Mesenchymal stem cell (in vitro differentiated cells and primary cell): Measurements from ENCODE around the gene RELL2. TPM values are rescaled to one million over a fixed set of nuclear protein-coding genes. Genes with fewer than 3 reads are reported as not detected.

Experiments used
- DNase-seq: peaks from one replicate; pipeline ENCODE4 v3.0.0-alpha.2; 2013
- H2AFZ ChIP-seq: one replicate; pipeline ENCODE4 v1.6.1; 2013; ENCODE audit warnings: low read depth, mild to moderate bottlenecking, control low read depth, inconsistent platforms, low read length, moderate library complexity
- H2AK5ac ChIP-seq: 2 replicates; pipeline ENCODE4 v1.6.1; 2013; ENCODE audit warnings: low read length, moderate library complexity, mild to moderate bottlenecking, inconsistent platforms; ENCODE audit not compliant: severe bottlenecking
- H2BK120ac ChIP-seq: one replicate; pipeline ENCODE4 v1.6.1; 2013; ENCODE audit warnings: low read depth, mild to moderate bottlenecking, inconsistent platforms, low read length, moderate library complexity
- H2BK12ac ChIP-seq, 2 experiments: one replicate each; pipeline ENCODE4 v1.6.1; 2013; ENCODE audit warnings: inconsistent platforms in 2 of 2, low read length in 2 of 2, mild to moderate bottlenecking in 2 of 2, moderate library complexity in 2 of 2, control low read depth in 1 of 2
- H2BK15ac ChIP-seq: one replicate; pipeline ENCODE4 v1.6.1; 2013; ENCODE audit warnings: mild to moderate bottlenecking, low read depth, inconsistent platforms; ENCODE audit not compliant: poor library complexity, severe bottlenecking
- H2BK5ac ChIP-seq: 2 replicates; pipeline ENCODE4 v1.6.1; 2013; ENCODE audit warnings: low read depth, mild to moderate bottlenecking, low read length, control low read depth, inconsistent platforms; ENCODE audit not compliant: poor library complexity, severe bottlenecking
- H3K14ac ChIP-seq, 2 experiments: one replicate each; pipeline ENCODE4 v1.6.1; 2013; ENCODE audit warnings: inconsistent platforms in 2 of 2, low read length in 2 of 2, control low read depth in 1 of 2, mild to moderate bottlenecking in 1 of 2, moderate library complexity in 1 of 2
- H3K18ac ChIP-seq, 2 experiments: one replicate each; pipeline ENCODE4 v1.6.1; 2013; ENCODE audit warnings: inconsistent platforms in 2 of 2, low read length in 2 of 2, control low read depth in 1 of 2, low read depth in 1 of 2, mild to moderate bottlenecking in 1 of 2
- H3K23ac ChIP-seq, 2 experiments: one replicate each; pipeline ENCODE4 v1.6.1; 2013; ENCODE audit warnings: inconsistent platforms in 2 of 2, low read length in 2 of 2, mild to moderate bottlenecking in 2 of 2, moderate library complexity in 2 of 2, control low read depth in 1 of 2
- H3K27ac ChIP-seq: 2 replicates; pipeline ENCODE4 v1.5.1; 2013; ENCODE audit warnings: mild to moderate bottlenecking, moderate library complexity, low read length, control low read depth, inconsistent platforms; ENCODE audit not compliant: poor library complexity, severe bottlenecking
- H3K27me3 ChIP-seq, 2 experiments: 2 replicates each; pipeline versions ENCODE4 v1.6.1 to v1.7.0; 2013; ENCODE audit warnings: low read length in 2 of 2, mild to moderate bottlenecking in 2 of 2, moderate library complexity in 2 of 2, control low read depth in 1 of 2, inconsistent platforms in 1 of 2; ENCODE audit not compliant: control insufficient read depth in 1 of 2, insufficient read depth in 1 of 2
- H3K36me3 ChIP-seq, 2 experiments: 2 replicates each; pipeline versions ENCODE4 v1.6.1 to v1.7.0; 2013; ENCODE audit warnings: low read length in 2 of 2, control low read depth in 1 of 2, inconsistent platforms in 1 of 2, low read depth in 1 of 2, mild to moderate bottlenecking in 1 of 2; ENCODE audit not compliant: insufficient read depth in 2 of 2, control insufficient read depth in 1 of 2
- H3K4ac ChIP-seq, 2 experiments: one replicate each; pipeline ENCODE4 v1.6.1; 2013; ENCODE audit warnings: inconsistent platforms in 2 of 2, low read length in 2 of 2, mild to moderate bottlenecking in 2 of 2, moderate library complexity in 2 of 2, control low read depth in 1 of 2, low read depth in 1 of 2
- H3K4me1 ChIP-seq: 2 replicates; pipeline ENCODE4 v1.6.1; 2013; ENCODE audit warnings: low read depth, low read length, control low read depth; ENCODE audit not compliant: control insufficient read depth, insufficient read depth
- H3K4me2 ChIP-seq: 2 replicates; pipeline ENCODE4 v1.6.1; 2013; ENCODE audit warnings: low read length, mild to moderate bottlenecking, inconsistent platforms; ENCODE audit not compliant: poor library complexity, severe bottlenecking
- H3K4me3 ChIP-seq, 2 experiments: 2 replicates each; pipeline versions ENCODE4 v1.5.1 to v1.7.0; 2013; ENCODE audit warnings: low read length in 2 of 2, mild to moderate bottlenecking in 2 of 2, control low read depth in 1 of 2, low read depth in 1 of 2; ENCODE audit not compliant: insufficient read depth in 1 of 2
- H3K79me1 ChIP-seq: replicated peaks from 2 replicates; pipeline ENCODE4 v1.6.1; 2013; ENCODE audit warnings: mild to moderate bottlenecking, control low read depth, low read length, inconsistent platforms; ENCODE audit not compliant: poor library complexity, severe bottlenecking
- H3K9ac ChIP-seq: 2 replicates; pipeline ENCODE4 v1.7.0; 2013; ENCODE audit warnings: mild to moderate bottlenecking, low read length, moderate library complexity
- H3K9me3 ChIP-seq: 2 replicates; pipeline ENCODE4 v1.7.0; 2013; ENCODE audit warnings: mild to moderate bottlenecking, low read length; ENCODE audit not compliant: control insufficient read depth
- H4K8ac ChIP-seq: one replicate; pipeline ENCODE4 v1.6.1; 2013; ENCODE audit warnings: inconsistent platforms, mild to moderate bottlenecking, low read length, moderate library complexity
- H4K91ac ChIP-seq: one replicate; pipeline ENCODE4 v1.6.1; 2013; ENCODE audit warnings: mild to moderate bottlenecking, low read length, inconsistent platforms
- WGBS: methylation state at CpG from one replicate; pipeline ENCODE4 v1.1.7; 2013; ENCODE audit warnings: mixed read lengths; 5-methylcytosine and 5-hydroxymethylcytosine counted together
- small RNA-seq: library from polyadenylated mRNA; stranded (forward); fragments of <200 nt; extraction: miRNeasy Mini kit (QIAGEN cat#:217004); gene quantifications from one replicate; pipeline ENCODE3, GENCODE V24; 2013; ENCODE audit warnings: low read depth

Gene RELL2

DNA sequence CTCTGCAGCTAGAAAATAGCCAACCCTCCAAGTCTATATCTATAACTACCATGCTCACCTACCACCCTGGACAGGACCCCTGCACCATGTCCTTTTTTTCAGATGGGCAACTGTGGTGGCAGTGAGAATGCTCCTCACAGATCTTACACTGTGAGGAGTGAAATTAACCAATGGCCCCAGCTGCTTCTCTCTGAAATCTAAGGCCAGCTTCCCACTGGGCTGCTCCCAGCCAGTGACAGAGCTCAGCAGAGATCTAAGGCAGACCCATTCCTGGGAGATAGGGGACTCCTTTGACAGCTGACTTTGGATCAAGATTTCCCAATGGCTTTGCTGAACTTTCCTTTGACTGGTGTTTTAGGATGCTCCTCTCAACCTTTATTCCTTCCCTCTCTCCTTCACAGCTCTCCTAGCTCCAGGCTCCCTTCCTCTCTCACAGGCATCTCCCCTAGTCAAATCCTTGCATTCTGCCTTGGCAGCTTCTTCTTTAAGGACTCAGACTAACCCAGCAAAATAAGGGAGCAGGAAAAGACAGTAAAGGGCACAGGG, 46.9 kb downstream of the RELL2 start:
- Histone ChIP-seq H3K27ac (no peak overlapping the region), H2BK120ac (no peak overlapping the region), H2AFZ (no peak overlapping the region), H2BK15ac (no peak overlapping the region), H3K4ac (no peak overlapping the region), H2BK12ac (no peak overlapping the region), H4K8ac (no peak overlapping the region), H3K36me3 (peaks cover 7 to 12% of the 10 kb centered on the region in 2 experiments), H2BK5ac (no peak overlapping the region), H3K27me3 (peaks cover 0 to 3% of the 10 kb centered on the region in 2 experiments), H2AK5ac (no peak overlapping the region), H3K14ac (no peak overlapping the region), H3K23ac (no peak overlapping the region), H3K4me2 (no peak overlapping the region), H3K79me1 (peaks cover 14% of the 10 kb centered on the region), H3K4me3 (no peak overlapping the region), H3K4me1 (peaks cover 31% of the 10 kb centered on the region), H3K9me3 (no peaks in the 10 kb centered on the region), H4K91ac (no peak overlapping the region), H3K18ac (no peak overlapping the region), H3K9ac (no peak overlapping the region)
- peak; percentile 22 for DNase-seq

DNA sequence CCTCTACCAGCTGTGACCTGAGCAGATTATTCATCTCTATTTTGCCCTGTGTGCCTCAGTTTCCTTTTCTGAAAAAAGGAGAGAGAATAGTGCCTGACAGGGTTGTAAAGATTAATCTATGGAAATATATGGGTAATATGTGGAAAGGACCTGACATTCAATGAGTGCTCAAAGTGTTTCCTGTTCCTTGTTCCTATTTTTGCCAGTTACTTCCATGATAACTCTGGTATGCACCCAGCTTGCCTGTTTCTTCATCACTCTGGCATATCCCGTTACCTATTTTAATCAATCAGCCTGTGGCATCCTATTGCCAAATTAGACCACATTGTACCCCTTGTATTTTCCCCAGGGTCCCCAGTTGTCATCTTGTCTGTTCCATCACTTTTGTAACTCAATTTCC, 48.8 kb downstream of the RELL2 start:
- Histone ChIP-seq H3K27ac (no peak overlapping the region), H4K91ac (no peak overlapping the region), H3K4ac (no peak overlapping the region), H3K14ac (no peak overlapping the region), H3K4me3 (no peak overlapping the region), H4K8ac (no peak overlapping the region), H3K23ac (no peak overlapping the region), H3K36me3 (no peaks in the 10 kb centered on the region), H3K4me1 (peaks cover 23% of the 10 kb centered on the region), H3K18ac (no peak overlapping the region), H2AK5ac (no peak overlapping the region), H3K9ac (no peak overlapping the region), H3K79me1 (no peaks in the 10 kb centered on the region), H3K27me3 (peaks cover 19 to 22% of the 10 kb centered on the region in 2 experiments), H2BK15ac (no peak overlapping the region), H2AFZ (no peak overlapping the region), H3K4me2 (no peak overlapping the region), H3K9me3 (no peaks in the 10 kb centered on the region), H2BK120ac (no peak overlapping the region), H2BK5ac (no peak overlapping the region), H2BK12ac (no peak overlapping the region)
- 100% methylated on average over 1 of the region's 1 CpG for WGBS
- DNase-seq: no peak

DNA sequence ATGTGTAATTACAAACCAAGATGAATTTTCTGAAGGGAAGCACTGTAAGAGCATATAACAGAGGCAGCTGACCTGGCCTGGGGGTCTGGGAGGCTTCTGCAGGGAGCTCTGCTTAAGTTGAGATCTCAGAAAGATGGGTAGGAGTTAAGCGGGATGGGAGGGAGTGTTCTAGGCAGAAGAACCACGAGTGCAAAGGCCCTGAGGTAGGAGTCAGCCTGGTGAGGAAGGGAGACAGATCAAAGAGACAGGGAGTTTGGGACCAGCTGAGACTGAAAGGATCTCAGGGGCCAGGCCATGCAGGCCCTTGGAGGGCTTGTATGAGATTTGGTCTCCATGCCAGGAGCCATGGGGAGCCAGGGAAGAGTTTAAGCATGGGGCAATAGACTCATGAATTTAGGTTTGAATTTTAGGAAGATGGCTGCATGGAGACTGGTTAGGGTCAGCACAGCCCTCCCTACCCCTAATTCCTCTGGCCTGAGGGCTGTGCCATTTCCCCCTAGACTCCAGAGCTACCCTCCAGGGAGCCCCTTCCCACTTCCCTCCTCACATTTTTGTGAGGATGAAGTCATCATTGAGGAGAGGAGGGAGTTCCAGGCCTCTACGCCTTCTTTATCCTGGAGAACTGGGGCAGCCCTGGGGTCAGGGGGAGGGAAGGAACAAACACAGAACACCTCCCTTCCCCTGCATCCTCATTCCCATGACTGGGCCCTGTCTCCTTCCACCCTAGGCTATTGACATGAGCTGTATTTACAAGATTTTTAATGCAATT, 50.0 kb downstream of the RELL2 start:
- Histone ChIP-seq H3K18ac (no peak overlapping the region), H3K23ac (no peak overlapping the region), H2AK5ac (peak overlapping the region; percentile 22), H2BK120ac (no peak overlapping the region), H3K4me1 (peaks cover 10% of the 10 kb centered on the region), H4K8ac (no peak overlapping the region), H3K4ac (no peak overlapping the region), H2BK15ac (no peak overlapping the region), H3K27ac (no peak overlapping the region), H3K9ac (no peak overlapping the region), H3K36me3 (no peaks in the 10 kb centered on the region), H2BK12ac (no peak overlapping the region), H3K9me3 (no peaks in the 10 kb centered on the region), H3K79me1 (no peaks in the 10 kb centered on the region), H4K91ac (no peak overlapping the region), H2BK5ac (no peak overlapping the region), H3K4me2 (no peak overlapping the region), H3K14ac (no peak overlapping the region), H3K4me3 (no peak overlapping the region), H2AFZ (no peak overlapping the region), H3K27me3 (peaks cover 32 to 34% of the 10 kb centered on the region in 2 experiments)
- DNase-seq: no peak
- 74% methylated on average over 2 of the region's 3 CpGs for WGBS

Small RNA genes lying within 50 kb of the gene (small RNA-seq; reads per million reads assigned to genes)
- gene RPS27AP10: not detected
